Stimulated activated CD8-positive, alpha-beta memory T cell treated with anti-CD3 and anti-CD28 coated beads, Interleukin-4, amount 100 ng/mL, for 1 hour (primary cell): ENCODE data around the gene CNTNAP2.

Experiments used
- DNase-seq, 2 donors: peaks; one replicate each; pipeline ENCODE4 v3.0.0-alpha.2; 2020; ENCODE audit warnings: low read depth in 2 of 2, low spot score in 1 of 2

The CNTNAP2 gene

DNA sequence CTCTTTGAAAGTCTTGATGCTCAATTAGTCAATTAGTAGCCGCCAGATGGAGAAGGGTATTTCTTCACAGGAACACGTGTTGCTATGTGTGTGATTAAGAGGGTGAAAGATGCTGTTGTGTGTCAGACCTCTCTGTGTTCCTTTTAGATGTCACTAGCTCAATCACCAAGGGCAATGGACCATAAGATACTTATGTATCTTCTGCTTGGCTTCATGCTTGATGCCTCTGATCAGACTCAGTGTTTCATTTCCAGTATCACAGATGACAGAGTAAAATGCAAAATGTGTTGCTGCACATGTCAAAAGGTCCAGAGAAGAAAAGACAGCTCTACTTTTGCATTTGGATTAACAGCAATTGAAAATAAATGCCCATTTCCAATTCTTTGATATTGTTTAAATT is 865.9 kb downstream of the CNTNAP2 start:
- no peak for DNase-seq

DNA sequence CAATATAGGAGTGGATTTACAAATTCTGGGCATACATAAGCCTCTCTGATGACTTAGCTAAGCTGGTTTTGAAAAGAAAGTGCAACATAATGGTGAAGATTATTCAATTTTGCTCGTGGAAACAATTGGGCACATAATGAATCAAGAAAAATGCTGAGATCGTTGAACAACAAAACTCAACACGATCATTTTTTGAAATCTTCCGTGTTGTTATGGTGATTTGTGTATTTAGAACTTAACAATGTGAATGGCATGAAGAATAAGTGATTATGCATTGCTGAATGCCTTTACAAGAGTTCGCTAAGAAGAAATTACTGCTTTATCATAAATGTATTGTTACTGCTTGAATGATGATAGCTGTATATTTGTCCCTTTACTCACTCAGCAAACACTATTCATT is 875.0 kb downstream of the CNTNAP2 start:
- DNase-seq = no peak

DNA sequence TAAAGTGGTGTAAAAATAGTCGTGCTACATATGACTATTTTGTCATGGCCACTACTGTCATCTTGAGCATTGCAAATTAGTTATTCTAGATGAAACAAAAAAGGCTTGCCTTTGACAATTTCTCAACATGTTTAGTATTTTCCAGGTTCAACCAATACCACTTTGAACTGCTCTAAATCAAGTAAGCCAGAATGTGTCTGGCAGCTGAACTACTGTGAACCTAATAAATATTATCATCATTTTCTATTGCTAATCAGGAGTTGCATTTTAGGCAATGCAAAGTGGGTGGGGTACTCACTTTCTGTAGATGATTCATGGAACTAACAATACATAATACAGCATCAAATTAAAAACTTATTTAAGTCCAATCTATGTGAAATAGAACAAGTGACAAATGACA is 877.2 kb downstream of the CNTNAP2 start:
- DNase-seq = no peak

DNA sequence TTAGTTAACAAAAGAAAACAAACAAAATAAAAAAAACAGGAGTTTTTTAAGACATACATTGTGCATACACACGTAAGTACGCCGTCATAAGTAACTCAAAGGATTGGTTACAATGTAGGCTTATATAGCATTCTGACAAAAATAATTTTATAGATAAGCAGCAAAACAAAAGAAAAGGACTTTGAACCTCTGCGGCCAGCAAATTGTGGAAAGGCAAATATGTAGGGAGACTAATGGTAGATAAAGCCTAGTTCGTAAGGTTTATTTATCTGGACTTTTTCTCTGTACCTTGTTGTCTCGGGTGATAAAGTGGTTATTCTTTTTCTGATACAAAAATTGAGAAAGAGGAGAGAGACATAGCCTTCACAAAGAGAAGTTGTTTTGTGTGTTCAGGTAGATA is 891.9 kb downstream of the CNTNAP2 start:
- DNase-seq = no peak

DNA sequence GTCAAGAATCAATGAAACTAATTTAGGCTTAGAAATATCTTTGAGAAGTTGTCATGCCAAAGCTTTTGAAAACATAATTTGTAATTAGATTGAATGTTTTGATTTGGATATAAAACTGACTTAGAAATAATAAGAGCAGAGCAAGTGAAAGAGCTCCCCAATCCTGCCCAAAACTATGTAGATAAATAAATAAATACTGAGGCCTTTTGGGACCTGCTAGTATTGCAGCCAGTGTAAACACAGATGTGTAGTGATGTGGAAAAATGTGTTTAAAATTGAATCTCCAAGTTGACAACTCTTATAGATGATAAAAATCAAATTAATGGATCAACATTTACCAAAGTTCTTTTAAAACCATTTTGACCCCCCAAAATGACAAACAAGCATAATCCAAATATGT is 896.1 kb downstream of the CNTNAP2 start:
- no peak for DNase-seq

DNA sequence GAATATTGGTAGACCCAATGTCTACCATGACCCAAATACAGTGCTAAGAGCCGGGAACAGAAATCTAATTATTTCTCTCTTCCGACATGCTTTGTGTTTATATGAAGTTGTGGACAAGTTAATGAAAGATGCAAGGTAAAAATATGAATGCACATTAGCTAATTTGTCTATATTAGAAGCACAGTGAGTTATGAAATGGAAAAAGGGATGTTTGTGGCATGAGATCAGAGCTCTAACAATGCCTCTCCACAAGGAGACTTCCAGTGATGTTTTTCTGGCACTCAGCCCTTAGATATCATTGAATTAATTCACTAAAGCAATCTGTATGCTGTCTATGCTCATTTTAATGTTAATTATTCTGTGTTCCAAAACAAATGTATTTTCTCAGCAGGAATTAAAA is 897.2 kb downstream of the CNTNAP2 start:
- no peak for DNase-seq

DNA sequence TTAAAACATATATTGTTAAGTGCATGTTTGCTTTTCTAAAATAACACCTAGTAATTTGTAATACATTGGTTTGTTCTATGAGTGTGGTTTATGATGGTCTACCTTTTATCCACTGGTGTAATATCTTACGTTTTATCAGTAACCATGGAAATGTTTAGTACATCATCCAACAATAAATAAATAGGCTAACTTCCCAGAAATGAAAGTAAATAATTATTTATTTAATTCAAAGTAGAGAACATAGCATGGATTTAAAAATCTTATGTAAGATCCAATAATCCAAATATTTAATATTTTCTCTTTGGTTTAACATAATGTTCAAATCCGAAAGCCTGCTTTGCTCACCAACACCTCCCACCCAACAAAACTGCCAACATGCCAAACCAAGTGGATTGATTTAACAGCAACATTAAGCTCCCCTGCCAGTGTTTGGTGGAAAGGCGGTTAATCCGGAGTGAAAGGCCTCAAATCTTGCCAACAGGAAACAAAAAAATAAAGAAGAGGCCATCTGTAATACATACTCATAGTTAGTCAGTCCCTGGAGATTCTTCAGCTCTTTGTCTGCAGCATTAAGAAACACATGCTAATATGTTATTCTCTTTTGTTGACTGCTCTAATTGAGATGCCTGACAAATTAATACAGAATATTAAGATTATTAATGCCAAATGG is 897.8 kb downstream of the CNTNAP2 start:
- DNase-seq = no peak

DNA sequence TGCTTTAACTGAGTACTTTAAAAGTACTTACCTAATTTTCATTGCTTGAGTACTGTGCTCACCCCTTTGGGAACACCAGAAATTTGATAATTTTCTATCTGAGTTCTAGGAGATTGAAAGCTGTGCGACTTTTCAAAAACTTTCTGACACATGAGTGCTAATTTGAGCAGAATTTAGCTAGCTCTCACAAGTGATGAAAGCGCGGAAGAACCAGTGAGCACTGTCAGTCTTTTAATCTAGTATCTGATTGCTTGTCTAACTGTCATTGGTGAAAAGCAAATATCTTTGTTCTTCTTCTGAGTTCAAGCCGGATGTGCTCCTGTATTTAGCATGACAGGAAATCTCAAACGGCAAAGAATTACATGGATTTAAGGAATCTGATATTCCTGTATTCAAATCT is 899.4 kb downstream of the CNTNAP2 start:
- DNase-seq = no peak

DNA sequence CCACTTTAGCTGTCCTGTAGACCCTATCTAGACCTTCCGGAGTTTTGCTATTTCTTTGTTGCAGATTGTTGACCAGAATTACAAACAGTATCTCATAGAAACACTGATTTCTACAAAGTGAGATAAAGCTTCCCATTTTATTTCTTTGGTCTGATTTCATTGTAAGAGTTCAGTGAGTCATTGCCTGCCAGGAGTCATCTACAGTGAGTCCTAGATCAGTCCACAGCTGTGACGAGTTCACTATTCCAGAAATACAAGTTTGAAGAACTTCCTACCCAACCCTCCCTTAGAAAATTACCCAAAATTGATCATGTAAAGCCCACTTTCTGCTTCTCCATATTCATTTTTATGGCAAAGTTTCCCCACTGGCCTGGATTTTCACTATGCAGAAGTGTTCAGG is 905.5 kb downstream of the CNTNAP2 start:
- DNase-seq = no peak

DNA sequence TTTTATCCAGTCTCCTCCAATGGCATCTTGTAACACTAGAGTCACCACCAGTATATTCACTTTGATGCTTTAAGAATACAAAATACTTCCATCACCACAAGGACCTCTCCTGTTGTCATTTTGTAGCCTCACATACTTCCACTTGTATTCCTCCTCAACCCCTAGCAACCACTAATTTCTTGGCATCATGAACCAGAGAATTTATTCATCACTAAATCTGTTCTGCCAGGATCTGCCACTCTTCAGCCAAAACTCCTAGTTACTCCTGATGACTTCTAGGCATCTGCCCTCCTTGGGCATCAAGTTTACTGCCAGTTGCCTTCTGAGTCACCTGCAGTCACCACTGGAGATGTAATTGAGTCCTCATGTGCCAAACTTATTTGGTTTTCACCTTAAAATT is 906.8 kb downstream of the CNTNAP2 start:
- DNase-seq = no peak

DNA sequence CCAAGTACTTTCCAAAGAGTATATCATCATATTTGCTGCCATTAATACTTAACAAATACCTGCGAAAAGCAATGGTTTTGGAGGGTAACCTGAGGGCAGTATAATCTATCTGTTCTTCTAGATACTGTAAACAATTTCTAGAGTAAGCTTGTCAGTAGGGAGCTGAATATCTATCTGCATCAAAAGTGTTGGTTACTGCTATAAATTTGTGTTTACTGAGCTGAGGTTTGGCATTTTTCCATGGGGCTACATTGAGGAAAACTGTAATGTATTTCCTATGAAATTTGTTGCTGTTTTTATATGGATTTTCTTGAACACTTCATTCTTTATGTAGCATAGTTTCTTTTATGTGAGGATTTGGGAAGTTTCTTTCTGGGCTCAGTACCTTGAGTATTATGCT is 913.4 kb downstream of the CNTNAP2 start:
- DNase-seq = no peak

DNA sequence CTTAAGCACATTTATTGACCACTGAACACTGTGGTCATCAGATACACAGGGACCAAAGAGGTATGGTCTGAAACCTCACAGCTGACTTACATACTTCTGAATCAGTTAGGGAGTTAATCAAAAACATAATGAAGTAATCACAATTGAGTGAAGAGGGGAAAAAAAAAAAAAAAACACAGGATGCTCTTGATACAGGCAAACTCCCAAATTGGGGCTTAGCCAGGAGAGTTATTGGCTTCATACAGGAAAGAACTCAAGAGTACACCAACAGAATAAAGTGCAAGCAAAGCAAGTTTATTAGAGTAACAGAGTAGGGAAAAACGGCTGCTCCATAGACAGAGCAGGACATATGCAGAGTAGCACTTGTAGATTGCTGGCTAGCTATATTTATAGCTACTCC is 917.0 kb downstream of the CNTNAP2 start:
- no peak for DNase-seq

DNA sequence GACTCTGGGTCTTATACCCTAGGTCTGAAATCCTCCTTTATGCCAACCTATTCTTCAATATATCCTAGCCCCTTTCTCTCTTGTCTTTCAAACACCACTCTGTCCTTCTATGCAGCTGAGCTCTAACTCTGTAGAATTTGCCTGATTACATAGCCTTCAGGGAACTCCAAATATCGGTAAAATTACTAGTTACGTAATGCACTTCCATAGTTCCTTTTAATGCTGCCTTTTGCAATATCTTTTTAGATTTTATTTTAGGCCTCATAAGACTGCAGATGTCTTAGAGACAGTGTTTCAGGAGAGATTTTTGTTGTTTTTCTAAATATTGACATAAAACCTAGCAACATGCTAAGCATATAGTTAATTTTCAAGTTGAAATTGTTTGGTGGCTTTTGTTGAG is 924.8 kb downstream of the CNTNAP2 start:
- no peak for DNase-seq

DNA sequence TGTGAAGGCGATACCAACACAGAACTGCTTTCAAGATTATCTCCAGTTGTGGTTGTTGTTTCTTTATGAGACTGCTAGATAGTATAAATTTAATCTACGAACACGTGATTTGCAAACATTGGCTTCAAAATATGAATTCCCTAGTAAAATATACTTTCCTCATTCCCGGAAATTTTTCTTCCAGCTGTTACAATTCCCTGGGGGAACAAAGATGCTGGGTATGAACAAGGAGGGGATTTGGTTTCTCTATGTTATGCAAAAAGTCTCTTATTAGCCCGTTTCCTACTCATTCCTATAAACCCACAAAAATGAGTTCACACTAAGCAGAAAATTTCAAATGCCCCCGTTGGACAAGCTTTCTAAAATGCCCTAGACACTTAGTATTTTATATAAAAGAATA is 928.3 kb downstream of the CNTNAP2 start:
- DNase-seq = no peak

DNA sequence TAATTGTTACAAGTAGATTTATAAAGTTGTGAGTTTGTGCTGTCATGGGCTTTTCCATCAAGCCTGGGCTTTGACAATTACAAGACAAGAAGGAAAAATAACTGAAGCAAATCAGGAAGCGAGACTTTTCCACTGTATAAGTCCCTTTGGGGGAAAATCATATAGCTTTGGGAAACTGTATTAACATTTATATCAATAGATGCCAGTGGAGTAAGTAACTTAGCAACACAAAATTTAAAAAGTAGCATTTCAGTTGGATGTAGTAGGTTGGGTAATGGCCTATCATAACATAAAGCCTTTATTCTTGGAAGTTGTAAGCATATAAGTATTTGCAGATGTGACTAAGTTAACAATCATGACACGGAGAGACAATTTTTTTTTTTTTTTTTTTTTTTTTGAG is 931.1 kb downstream of the CNTNAP2 start:
- DNase-seq = no peak

DNA sequence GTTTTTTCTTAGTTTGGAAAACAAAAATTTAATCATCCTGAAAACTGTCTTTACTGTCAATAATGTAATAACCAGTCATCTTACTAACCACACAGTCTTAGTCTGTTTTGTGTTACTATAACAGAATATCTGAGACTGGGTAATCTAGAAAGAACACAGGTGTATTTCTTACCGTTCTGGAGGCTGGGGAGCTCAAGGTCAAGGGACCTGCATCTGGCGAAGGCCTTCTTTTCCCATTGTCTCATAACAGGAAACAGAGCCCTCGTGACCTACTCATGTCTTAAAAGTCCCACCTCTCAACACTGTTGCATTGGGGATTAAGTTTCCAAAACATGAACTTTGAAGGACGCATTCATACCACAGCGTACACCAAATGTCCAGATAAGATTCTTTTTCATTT is 932.3 kb downstream of the CNTNAP2 start:
- DNase-seq = no peak

DNA sequence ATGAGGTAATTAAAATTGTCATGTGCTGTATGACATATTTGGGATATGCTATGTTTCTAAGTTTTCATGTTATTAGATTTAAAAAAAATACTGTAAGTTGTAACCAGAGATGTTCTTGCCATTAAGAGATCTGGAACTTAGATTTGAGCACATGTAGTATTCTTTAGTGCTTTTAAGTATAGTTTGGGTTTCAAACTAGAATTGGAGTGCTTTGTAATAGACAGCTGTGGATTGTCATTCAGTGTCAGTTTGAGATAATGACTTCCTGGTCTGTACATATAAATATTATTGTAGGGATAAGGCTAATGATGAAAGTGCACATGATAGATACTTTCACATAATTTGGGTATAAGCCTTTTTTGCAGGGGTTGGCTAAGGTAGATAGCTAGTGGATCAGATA is 936.2 kb downstream of the CNTNAP2 start:
- DNase-seq = no peak

DNA sequence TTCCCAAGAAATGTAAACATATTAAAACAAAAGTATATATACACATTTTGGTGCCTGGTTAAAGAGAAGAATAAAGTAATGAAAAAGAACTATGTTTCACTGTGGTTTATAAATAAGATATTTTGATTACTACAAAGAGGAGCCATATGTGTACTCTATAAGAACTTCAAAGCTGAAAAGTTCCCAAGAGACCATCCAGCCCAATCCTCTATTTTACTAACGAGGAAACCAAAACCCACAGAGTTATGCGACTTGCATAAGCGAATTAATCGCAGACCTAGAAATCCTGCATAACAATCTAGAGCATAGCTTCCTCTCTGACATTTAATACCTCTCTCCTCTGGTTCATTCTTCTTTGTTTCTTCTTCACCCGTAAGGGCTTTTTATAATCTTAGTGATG is 937.1 kb downstream of the CNTNAP2 start:
- no peak for DNase-seq

DNA sequence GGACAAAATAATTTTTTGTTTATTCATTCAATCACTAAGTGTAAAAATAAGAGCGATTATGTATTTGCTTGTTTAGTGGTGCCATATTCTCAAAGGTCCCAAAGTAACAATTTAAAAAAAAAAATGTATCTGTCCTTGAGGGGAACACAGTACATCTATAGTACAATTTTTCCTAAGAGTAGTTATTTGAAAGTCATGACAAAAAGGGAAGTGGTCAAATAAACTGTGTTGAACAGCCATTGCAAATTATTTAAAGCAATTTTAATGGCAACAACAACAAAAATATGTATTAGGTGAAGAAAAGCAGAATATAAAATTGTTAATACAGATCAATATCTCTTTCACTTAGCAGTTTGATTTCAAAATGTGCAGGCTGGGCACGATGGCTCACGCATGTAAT is 943.5 kb downstream of the CNTNAP2 start:
- DNase-seq = no peak

DNA sequence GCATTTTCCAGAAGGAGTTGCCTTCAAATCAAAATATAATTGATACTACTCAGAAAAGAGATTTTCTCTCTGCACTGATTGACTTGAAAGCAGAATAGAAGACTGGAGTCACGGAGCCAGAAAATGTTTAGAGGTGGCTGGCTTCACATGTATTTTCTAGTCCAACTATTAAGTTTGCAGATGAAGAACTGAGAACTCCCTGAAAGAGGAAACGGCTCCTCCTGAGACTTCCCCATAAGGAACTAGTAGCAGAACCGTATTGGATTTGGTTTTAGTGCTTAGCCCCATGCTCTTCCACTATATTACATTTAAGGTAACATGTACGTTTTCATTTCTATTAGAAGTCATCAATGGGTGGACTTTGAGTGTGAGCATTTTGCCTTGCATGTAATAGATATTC is 946.3 kb downstream of the CNTNAP2 start:
- DNase-seq = no peak

DNA sequence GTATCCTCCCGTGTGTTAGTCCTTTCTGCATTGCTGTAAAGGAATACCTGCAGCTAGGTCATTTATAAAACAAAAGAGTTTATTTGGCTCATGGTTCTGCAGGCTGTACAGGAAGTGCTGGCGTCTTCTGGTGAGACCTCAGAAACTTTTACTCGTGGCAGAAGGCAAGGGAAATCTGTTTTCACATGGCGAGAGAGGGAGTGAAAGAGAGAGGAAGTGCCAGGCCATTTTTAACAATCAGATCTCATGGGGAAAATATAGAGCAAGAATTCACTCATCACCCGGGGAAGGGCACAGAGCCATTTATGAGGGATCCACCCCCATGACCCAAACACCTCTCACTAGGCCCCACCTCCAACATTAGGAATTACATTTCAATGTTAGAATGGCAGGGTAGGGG is 952.2 kb downstream of the CNTNAP2 start:
- no peak for DNase-seq

DNA sequence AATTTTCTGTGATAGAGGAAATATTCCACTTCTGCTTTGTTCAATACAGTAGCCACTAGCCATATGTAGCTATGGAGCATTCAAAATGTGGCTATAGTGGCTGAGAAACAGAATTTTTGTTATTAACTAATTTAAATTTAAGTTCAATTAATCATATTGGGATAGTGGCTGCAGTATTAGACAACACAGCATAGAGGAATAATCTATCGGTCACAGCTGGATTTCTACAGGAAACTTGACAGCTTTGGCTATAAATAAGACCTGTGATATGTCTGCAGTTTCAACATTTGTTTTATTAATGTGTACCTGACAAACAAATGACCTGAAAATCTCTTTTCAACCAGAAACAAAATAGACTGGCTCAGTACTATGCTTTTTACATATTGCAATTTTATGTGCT is 953.2 kb downstream of the CNTNAP2 start:
- no peak for DNase-seq

DNA sequence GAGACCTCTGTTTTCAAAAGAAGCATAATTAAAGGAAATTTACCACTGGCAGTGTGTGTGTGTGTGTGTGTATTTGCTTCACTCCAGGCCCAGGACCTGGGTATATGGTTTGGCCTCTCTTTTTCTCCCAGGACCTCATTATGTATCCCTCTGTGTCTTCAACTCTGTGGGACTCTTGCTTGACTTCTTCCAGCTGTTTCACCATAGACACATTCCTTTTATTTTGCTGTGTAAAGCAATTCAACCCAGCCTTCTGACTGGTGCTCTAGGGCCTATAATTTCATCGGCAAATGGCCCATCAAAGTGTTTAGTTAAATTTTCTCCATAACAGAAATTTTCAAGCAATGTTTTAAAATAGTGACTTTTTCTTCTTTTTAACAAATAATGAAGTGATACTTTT is 954.3 kb downstream of the CNTNAP2 start:
- DNase-seq = no peak

DNA sequence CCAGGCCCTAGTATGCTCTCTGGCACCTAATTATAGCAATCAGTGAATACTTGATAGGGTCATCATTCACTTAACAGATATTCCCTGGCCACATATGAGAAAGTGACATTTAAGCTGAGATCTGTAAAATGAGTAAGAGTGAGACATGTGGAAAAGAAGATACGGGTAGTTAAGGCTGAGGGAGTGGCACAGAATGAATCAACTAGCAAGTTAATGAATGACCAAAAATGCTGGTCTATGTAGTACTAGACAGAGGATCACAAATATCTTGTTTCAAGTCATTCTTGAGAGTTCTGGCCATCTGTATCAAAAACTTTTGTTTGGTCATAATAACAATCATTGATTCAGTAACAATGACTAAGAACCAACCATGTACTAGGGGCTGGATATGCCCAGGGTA is 954.9 kb downstream of the CNTNAP2 start:
- DNase-seq = no peak
